ENCODE data around the gene MBD4.
"Not testable (repeated sequence)": the region's sequence is repeated elsewhere in the genome, so short reads cannot be mapped to it uniquely, and the experiment has no call there.

Gene MBD4

DNA sequence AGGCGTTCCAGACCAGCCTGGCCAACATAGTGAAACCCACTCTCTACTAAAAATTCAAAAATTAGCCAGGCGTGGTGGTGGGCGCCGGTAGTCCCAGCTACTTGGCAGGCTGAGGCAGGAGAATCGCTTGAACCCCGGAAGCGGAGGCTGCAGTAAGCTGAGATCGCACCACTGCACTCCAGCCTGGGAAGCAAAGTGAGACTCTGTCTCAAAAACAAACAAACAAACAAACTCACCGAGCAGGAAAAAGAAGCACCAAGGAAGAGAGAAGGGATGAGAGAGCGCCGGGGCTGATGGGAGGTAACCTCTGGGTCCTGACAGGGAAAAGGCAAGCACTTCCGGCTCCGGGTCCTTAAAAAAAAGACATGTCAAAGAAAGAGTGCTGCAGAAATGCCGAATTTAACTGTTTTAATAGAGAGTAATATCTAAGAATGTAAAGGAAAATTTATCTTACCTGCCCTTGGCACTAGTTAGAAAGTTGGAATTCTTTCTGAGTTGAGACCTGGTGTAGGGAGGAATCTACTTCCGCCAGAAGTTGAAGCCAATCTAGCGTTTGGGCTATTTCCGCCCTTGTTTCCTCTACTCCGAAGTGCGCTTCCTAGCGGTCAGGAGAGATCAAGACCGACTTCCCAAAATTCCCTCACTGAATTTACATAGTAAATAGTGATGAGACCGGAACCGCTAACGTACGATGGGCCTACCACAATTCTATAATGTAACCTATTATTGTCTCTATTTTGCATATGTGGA lies 40.4 kb downstream of the MBD4 start:
- Histone ChIP-seq H3K9ac (ENCODE audit: low read length) (peak overlapping the region; percentile 89), H3K27me3 (ENCODE audit: insufficient read depth, low read length) (no peaks in the 10 kb centered on the region), H3K36me3 (ENCODE audit: insufficient read depth, low read length) (peaks cover 26% of the 10 kb centered on the region; the same call in 1 of the 2 replicates), H4K20me1 (ENCODE audit: insufficient read depth, low read length) (no peaks in the 10 kb centered on the region), H2AFZ (ENCODE audit: low read length) (peak overlapping the region; percentile 79), H3K9me3 (ENCODE audit: low read length) (no peaks in the 10 kb centered on the region), H3K27ac (ENCODE audit: low read depth, low read length, poor library complexity, severe bottlenecking) (peak overlapping the region; percentile 58), H3K4me3 (ENCODE audit: low read depth, low read length, poor library complexity, severe bottlenecking) (peak overlapping the region; percentile 90), H3K4me1 (ENCODE audit: insufficient read depth, low read length, severe bottlenecking) (peaks cover 24% of the 10 kb centered on the region), H3F3A (ENCODE audit: insufficient read depth, low read length) (no peaks in the 10 kb centered on the region), H3K9me2 (ENCODE audit: low read depth, low read length) (no peaks in the 10 kb centered on the region), H3K79me2 (ENCODE audit: insufficient read depth, low read length) (peaks cover 31% of the 10 kb centered on the region), H3K4me2 (ENCODE audit: low read length) (peak overlapping the region; percentile 97)
- no peak for TF ChIP-seq EZH2 (IDR thresholded peaks at IDR 0.05; ENCODE audit: borderline replicate concordance, low read length)
- TF ChIP-seq, protein P1, sequence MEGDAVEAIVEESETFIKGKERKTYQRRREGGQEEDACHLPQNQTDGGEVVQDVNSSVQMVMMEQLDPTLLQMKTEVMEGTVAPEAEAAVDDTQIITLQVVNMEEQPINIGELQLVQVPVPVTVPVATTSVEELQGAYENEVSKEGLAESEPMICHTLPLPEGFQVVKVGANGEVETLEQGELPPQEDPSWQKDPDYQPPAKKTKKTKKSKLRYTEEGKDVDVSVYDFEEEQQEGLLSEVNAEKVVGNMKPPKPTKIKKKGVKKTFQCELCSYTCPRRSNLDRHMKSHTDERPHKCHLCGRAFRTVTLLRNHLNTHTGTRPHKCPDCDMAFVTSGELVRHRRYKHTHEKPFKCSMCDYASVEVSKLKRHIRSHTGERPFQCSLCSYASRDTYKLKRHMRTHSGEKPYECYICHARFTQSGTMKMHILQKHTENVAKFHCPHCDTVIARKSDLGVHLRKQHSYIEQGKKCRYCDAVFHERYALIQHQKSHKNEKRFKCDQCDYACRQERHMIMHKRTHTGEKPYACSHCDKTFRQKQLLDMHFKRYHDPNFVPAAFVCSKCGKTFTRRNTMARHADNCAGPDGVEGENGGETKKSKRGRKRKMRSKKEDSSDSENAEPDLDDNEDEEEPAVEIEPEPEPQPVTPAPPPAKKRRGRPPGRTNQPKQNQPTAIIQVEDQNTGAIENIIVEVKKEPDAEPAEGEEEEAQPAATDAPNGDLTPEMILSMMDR (IDR thresholded peaks at IDR 0.05; ENCODE audit: low read length), result peak; percentile 99

DNA sequence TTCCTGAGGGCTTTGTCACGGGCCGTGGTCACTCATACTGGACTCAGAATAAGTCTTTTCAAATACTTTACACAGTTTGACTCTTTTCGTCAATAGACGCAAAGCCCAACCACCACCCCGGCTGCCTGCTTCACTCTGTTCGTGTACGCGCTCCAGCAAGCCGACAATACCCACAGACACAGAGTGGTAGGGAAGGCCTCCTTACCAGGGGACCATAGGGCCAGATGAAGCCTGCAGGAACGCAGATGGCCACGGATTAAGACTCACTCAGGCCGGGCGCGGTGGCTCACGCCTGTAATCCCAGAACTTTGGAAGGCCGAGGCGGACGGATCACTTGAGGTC lies 41.0 kb downstream of the MBD4 start:
- Histone ChIP-seq H3K9me3 (ENCODE audit: low read length) (no peaks in the 10 kb centered on the region), H3K9me2 (ENCODE audit: low read depth, low read length) (no peaks in the 10 kb centered on the region), H2AFZ (ENCODE audit: low read length) (no peak overlapping the region), H4K20me1 (ENCODE audit: insufficient read depth, low read length) (no peaks in the 10 kb centered on the region), H3K4me1 (ENCODE audit: insufficient read depth, low read length, severe bottlenecking) (peaks cover 24% of the 10 kb centered on the region), H3K36me3 (ENCODE audit: insufficient read depth, low read length) (peaks cover 28% of the 10 kb centered on the region), H3K27ac (ENCODE audit: low read depth, low read length, poor library complexity, severe bottlenecking) (peak overlapping the region; percentile 58), H3F3A (ENCODE audit: insufficient read depth, low read length) (no peaks in the 10 kb centered on the region), H3K4me2 (ENCODE audit: low read length) (peak overlapping the region; percentile 97), H3K27me3 (ENCODE audit: insufficient read depth, low read length) (no peaks in the 10 kb centered on the region), H3K9ac (ENCODE audit: low read length) (peak overlapping the region; percentile 89), H3K79me2 (ENCODE audit: insufficient read depth, low read length) (peaks cover 31% of the 10 kb centered on the region), H3K4me3 (ENCODE audit: low read depth, low read length, poor library complexity, severe bottlenecking) (peak overlapping the region; percentile 90)
- TF ChIP-seq, protein P1 (IDR thresholded peaks at IDR 0.05; ENCODE audit: low read length), result no peak
- TF ChIP-seq EZH2 (IDR thresholded peaks at IDR 0.05; ENCODE audit: borderline replicate concordance, low read length), result no peak

DNA sequence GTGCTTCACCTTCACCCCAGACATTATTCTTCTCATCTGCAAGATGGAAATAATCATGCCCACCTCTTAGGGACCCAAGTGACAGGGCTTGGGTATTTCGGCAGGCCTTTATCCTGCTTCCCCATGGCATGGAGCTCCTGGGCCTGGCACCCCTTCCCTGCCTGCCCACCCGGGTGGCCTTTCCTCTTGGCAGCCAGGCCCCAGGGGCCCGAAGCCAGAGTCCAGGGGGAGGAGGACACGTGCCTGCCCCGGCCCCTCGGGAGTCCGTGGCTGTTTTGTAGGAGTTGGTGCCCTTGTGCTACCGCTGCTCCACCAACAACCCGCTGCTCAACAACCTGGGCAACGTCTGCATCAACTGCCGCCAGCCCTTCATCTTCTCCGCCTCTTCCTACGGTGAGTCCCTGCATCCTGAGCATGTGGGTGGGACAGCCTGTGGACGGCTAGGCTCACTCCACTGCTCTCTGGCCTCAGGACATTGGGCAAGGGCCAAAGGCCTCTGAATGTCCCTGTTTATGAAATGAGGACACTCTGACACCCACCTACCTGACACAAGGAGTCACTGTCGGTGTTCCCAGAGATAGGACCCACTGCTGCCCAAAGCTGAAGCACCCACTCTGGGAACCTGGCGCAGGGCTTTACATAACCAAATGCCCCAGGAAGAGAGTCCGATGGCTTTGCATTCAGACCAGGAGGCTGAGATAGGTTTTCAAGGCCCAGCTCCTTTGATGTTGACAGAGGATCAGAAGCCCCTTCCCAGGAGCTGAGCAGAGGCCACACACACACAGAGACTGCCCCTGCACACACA lies 45.8 kb downstream of the MBD4 start:
- not testable (repeated sequence) for H3K9ac ChIP-seq (ENCODE audit: low read length); H3K4me2 ChIP-seq (ENCODE audit: low read length); H3K27me3 ChIP-seq (ENCODE audit: insufficient read depth, low read length); H3F3A ChIP-seq (ENCODE audit: insufficient read depth, low read length); H3K4me3 ChIP-seq (ENCODE audit: low read depth, low read length, poor library complexity, severe bottlenecking); H2AFZ ChIP-seq (ENCODE audit: low read length); H4K20me1 ChIP-seq (ENCODE audit: insufficient read depth, low read length); H3K27ac ChIP-seq (ENCODE audit: low read depth, low read length, poor library complexity, severe bottlenecking); H3K9me3 ChIP-seq (ENCODE audit: low read length); H3K9me2 ChIP-seq (ENCODE audit: low read depth, low read length)
- peaks cover 29% of the 10 kb centered on the region for H3K79me2 ChIP-seq (ENCODE audit: insufficient read depth, low read length)
- peaks cover 16% of the 10 kb centered on the region for H3K4me1 ChIP-seq (ENCODE audit: insufficient read depth, low read length, severe bottlenecking)
- peaks cover 68% of the 10 kb centered on the region for H3K36me3 ChIP-seq (ENCODE audit: insufficient read depth, low read length)
